HG03571 (cell line): ENCODE measurements around the gene UNK.

ENCODE experiments used
- ATAC-seq: cut with Tn5 transposase; IDR thresholded peaks from one replicate; pipeline ENCODE4 v1.9.1; 2021; ENCODE audit not compliant: unreplicated experiment

UNK gene

DNA sequence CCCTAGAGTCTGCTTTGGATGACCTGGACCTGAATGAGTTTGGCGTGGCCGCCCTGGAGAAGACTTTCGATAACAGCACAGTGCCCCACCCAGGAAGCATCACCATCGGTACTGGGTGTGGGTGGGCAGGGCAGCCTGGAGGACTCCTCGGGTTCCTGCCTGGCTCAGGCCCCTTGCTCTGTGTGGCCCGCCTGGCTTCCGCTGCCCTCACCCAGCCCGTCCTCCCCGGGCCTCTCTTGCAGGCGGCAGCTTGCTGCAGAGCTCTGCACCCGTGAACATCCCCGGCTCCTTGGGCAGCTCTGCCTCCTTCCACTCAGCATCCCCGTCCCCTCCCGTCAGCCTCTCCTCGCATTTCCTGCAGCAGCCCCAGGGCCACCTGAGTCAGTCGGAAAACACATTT, 35.1 kb downstream of the UNK start:
- no peak for ATAC-seq

DNA sequence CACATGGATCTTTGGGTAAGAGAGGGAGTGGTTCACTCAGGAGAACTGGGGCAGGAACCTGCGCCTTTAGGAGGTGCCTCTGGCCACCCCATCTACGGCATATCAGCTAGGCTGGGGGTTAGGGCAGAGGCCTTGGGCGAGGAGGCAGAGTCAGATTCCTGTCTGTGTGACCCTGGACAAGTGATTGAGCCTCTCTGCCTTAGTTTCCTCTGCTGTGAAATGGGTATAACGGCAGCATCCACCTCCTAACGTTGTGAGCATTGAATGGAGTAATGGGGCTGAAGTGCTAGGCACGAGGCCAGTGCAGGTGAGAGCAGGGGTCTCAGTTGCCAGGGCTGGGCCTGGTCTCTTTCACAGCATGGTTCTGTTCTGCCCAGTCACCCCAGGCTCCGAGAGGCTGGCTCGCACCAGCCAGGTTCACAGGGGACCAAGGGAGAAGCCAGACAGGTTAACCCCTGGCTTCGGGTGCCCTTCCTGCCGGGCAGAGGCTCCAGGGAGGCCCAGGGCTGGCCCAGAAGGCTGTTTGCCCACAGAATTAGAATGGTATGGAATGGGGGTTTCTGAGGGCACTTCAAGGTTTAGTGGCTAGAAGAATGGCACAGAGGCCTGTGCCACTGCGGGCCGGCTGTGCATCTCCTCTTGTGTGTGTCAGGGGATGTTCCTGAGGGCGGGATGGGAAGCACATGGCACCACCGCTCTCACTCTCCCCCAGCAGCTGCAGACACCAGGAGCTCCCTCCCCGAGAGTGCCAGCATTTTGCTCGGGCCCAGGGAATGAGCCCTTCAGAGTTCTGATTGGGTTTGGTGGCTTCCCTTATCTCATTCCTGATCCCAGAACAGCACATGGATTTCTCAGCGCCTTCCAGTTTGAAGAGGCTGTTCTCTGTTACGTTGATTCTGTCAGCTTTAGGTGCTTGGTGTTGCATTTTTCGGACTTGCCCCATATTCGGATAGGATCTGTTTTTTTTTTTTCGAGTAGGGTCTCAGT, 35.8 kb downstream of the UNK start:
- no peak for ATAC-seq

GRCh38 chr17:75821552-75821951, 36.9 kb downstream of the UNK start:
- ATAC-seq, result no peak

DNA sequence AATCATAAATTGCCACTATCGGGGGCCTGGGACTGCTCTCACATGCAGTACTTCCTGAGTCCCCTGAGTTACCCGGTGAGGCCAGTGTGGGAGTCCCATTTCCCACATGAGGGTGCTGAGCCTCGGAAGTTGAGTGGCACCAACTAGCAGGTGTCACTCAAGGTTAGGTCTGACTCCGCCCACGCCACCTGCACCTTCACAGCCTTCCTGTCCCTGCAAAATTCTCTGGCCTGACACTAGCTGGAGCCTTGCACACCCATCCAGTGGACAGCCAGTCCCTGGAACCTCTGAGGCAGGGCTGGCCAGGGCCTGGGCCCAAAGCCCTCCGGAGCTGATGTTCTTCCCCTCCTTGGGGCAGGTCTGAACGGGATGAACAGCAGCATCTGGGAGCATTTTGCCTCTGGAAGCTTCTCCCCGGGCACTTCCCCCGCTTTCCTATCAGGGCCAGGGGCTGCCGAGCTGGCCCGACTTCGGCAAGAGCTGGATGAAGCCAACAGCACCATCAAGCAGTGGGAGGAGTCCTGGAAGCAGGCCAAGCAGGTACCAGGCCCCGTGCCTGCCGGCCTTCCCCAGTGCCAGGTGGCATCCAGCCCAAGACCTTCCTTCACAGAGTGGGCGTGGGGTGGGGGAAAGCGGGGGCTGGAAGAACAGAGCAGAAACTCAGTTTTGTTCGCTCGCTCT, 37.7 kb downstream of the UNK start:
- ATAC-seq, result no peak

- no peak for ATAC-seq
These were observed 38.2 kb downstream of the UNK start for GRCh38 chr17:75822800-75823166.

DNA sequence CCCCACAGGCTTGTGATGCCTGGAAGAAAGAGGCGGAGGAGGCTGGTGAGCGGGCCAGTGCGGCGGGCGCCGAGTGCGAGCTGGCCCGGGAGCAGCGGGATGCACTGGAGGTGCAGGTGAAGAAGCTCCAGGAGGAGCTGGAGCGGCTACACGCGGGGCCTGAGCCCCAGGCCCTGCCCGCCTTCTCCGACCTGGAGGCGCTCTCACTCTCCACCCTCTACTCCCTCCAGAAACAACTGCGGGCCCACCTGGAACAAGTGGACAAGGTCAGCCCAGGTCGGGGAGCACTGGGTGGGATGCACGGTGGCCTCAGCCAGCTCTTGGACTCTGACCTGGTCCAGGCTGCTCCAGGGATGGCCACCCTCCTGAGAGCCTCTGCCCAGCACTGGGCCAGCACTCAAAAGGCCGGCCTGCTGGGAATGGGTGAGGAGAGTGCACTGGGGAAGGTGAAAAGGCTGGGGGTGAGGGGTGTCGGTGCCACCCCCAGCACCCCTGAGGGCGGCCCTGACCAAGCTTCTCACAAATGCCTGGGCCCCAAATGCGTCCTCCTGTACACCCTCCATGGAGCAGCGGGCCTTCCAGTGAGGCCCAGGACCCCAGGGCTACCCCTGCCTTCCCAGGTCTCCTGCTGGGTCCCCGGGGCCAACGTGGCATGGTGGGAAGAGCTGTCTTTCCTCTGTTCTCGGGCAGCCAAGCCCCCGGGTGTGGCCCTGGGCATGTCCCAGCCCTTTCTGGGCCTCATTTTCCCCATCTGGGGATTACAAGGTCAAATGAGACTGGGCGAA, 38.8 kb downstream of the UNK start:
- ATAC-seq, result no peak

DNA sequence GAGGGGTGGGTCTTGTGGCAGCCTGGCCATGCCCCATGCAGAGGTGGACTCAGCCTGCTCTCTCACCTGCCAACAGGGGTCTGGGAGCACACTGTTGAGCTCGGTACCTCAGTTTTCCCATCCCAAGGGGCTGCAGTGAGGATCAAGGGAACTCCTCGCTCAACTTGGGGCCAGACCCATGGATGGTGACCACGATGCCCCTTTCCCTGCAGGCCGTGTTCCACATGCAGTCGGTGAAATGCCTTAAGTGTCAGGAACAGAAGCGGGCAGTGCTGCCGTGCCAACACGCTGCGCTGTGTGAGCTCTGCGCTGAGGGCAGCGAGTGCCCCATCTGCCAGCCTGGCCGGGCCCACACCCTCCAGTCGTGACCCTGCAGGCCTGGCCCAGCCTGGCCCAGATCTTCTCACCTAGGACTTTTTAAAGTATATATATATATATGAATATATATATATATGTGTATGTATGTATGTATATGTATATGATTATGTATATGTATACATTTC, 39.5 kb downstream of the UNK start:
- no peak for ATAC-seq

DNA sequence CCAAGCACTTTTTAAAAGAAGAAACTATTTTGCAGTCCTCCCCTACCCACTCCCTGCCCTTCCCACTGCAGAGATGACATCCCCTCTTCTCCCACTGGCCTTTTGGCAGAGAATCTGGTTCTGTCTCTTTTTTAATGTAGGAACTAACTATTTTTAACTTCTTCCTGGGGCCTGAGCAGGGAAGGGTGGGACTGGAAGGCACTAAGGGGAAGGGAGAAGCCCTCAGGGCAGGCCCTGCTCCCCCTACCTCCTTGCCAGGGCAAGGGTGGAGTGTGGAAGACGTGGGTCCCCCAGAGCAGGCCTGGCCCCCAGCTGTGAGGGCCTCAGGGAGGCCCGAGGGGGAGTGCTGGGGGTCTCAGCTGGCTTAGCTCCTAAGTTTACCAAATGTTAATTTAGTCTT, 40.1 kb downstream of the UNK start:
- ATAC-seq, result no peak

DNA sequence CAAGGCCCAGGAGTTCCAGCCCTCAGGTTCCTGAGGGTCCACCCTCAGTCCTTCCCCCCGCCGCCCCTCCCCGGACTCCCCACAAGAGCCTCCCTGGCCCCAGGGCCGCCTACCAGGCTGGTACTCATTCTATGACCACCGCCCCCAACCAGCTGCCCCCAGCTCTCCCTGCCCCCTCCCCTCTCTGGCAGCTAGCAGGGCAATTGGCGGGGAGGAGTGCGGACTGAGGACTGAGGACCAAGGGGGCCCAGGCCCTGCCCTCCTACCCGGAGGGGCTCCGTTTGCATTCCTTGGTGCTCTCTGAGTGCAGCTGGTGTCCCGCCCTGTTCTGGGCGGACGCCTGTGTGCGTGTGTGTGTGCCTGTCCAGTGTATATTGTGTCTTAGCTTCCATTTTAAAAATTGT, 40.5 kb downstream of the UNK start:
- no peak for ATAC-seq

GRCh38 chr17:75825748-75826370, 41.3 kb downstream of the UNK start:
- ATAC-seq, result no peak

DNA sequence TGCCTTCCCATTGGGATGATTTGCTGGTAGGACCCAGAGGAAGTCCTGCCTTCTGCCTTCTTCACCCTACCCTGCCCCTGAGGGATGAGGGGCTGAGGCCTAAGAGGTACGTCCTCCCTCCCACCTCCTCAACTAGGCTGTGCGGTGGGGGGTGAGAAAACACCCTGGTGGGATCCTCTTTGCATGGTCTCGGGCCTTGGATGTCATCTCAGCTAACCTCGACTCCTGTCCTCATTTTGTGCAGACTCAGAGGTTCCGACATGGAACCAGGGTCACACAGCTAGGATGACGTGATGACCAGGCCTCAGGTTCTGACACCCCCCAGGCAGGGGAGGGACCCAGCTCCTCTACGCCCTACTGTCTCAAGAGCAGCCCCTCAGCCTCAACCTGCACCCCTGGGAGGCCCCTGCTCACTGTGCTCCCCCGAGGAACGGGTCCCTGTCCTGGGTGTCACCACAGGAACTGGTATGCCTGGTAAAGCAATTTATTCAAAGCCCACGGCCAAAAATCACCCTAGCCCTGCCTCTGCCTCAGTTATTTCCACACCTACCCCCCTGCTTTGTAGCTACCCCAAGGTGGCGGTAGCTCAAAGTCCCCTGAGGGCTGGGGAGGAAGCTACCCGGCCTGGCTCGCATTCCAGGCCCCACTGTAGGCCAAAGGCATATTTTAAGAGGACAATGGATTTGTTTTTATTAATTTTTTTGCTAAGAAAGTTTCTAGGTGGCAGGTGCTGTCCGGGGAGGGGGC, 42.1 kb downstream of the UNK start:
- no peak for ATAC-seq

- ATAC-seq, result no peak
These were observed 42.9 kb downstream of the UNK start for GRCh38 chr17:75827308-75828075.

DNA sequence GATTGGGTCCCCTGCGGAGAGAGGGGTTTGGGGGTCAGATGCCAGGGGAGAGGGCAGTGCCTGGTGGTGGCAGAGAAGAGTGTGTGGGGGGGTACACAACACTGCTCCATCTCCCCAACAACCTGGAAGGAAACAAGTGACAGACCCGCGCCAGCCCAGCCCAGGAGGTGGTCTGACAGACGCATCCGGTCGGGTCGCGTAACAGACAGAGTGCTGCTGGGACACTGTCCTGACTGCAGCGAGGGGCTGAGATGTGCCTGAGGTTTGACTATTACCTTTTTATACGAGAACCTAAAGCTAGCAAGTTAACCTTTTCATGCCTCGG, 43.4 kb downstream of the UNK start:
- no peak for ATAC-seq

- ATAC-seq, result no peak
These were observed 44.1 kb downstream of the UNK start for GRCh38 chr17:75828741-75829140.

GRCh38 chr17:75829747-75830146, 45.1 kb downstream of the UNK start:
- ATAC-seq, result no peak

DNA sequence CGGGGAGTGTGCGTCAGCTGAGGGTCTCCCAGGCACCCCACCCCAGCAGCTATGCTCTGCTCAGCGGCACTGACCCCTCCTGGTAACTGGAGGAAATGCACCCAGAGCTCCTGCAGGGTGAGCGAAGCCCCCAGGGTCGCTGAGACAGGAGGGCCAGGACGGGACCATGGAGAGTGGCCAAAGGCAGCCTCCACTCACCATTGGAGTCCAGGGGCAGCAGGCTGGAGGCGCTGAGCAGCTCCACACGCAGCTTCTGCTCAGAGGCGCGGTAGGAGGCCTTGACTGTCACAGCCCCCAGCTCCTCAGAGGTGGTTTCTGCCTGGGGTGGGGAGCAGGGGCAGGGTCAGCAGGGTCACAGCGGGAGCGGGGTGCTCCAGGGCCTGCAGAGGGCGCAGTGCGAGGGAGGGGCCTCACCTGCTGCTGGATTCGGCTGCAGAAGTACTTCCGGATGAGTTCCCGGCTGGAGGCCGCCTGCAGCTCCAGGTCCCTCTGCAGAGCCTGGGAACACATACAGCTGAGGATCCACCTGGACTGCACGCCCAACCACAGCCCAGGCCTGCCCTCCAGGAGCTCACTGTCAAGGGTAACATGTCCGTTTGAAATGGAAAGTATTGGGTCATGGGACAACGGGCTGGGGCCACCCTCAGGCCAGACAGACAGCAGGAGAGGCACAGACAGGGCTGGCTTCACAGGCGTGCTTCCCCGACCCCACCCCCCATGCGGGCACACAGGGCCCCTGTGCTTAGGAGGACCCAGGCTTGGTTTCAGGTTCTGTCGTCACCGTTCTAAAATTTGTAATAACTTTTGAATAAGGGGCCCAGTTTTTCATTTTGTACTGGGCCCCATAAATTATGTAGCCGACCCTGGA, 45.8 kb downstream of the UNK start:
- no peak for ATAC-seq

- ATAC-seq, result no peak
These were observed 46.5 kb downstream of the UNK start for GRCh38 chr17:75831032-75831571.

GRCh38 chr17:75832164-75832651, 47.6 kb downstream of the UNK start:
- ATAC-seq, result no peak
